Hepatocyte (in vitro differentiated cells): Measurements from ENCODE around the gene MYRF.

Source experiments
- CTCF ChIP-seq: fragments of 200-600 bp; sonication (generic); IDR thresholded peaks from 2 replicates; pipeline ENCODE4 v1.5.1; 2016; ENCODE audit warnings: antibody characterized with exemption, mild to moderate bottlenecking; ENCODE audit not compliant: poor library complexity
- EZH2 ChIP-seq: fragments of 200-600 bp; sonication (generic); IDR thresholded peaks from 2 replicates; pipeline ENCODE4 v1.6.1; 2016; ENCODE audit warnings: antibody characterized with exemption, mild to moderate bottlenecking, borderline replicate concordance
- EZH2phosphoT487 ChIP-seq: fragments of 200-600 bp; sonication (generic); IDR thresholded peaks from one replicate; pipeline ENCODE4 v1.6.1; 2018; ENCODE audit warnings: antibody characterized with exemption, mild to moderate bottlenecking, low read depth, moderate library complexity; ENCODE audit not compliant: unreplicated experiment, severe bottlenecking

DNA sequence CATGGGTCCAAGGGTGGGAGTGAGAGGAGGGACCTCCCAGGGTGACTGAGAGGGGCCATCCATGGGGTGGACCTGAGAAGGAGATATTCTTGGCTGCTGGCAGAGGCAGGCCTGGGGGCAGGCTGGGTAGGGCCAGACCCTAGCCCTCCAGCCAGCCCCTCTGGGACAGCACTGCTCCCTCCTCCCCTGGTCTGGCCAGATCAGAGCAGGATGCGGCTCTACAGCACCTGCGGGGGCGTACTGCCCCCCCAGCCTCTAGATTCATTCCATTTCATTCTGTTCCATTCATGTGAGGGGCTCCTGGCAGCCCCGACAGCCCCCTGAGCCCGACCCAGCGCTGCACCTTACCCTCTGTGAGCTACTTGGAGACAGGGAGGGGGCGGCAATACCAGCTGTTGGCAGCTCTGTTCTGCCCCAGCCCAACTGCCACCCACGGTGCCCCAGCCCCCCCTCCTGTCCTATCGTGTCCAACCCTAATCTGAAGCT lies 34.3 kb upstream of the MYRF start:
- TF ChIP-seq EZH2phosphoT487 (no peak), CTCF (no peak), EZH2 (no peak)
